Putamen (tissue), 1 donor: ENCODE measurements around the gene DPM3.
"Not testable (repeated sequence)": the region's sequence is repeated elsewhere in the genome, so short reads cannot be mapped to it uniquely, and the experiment has no call there.

Experiments
- DNase-seq: peaks from one replicate; pipeline ENCODE4 v3.0.0-alpha.2; 2016; ENCODE audit warnings: low spot score

The DPM3 gene

GRCh38 chr1:155125511-155125945 lies 14.8 kb downstream of the DPM3 start:
- no peak for DNase-seq

GRCh38 chr1:155124503-155125463 lies 15.5 kb downstream of the DPM3 start:
- no peak for DNase-seq

- DNase-seq: no peak
Observed at GRCh38 chr1:155123801-155124200, 16.5 kb downstream of the DPM3 start.

GRCh38 chr1:155122308-155122707 lies 18.0 kb downstream of the DPM3 start:
- no peak for DNase-seq

GRCh38 chr1:155121249-155121648 lies 19.1 kb downstream of the DPM3 start:
- no peak for DNase-seq

GRCh38 chr1:155120253-155120652 lies 20.1 kb downstream of the DPM3 start:
- DNase-seq: no peak

GRCh38 chr1:155118090-155118489 lies 22.2 kb downstream of the DPM3 start:
- not testable (repeated sequence) for DNase-seq

- DNase-seq: no peak
Observed at GRCh38 chr1:155117610-155118009, 22.7 kb downstream of the DPM3 start.

GRCh38 chr1:155116113-155116764 lies 24.1 kb downstream of the DPM3 start:
- DNase-seq: no peak

- DNase-seq: no peak
Observed at GRCh38 chr1:155113450-155113980, 26.8 kb downstream of the DPM3 start.

GRCh38 chr1:155110826-155111225 lies 29.5 kb downstream of the DPM3 start:
- DNase-seq: no peak

- no peak for DNase-seq
Observed at GRCh38 chr1:155110381-155110780, 29.9 kb downstream of the DPM3 start.

GRCh38 chr1:155108296-155108695 lies 32.0 kb downstream of the DPM3 start:
- no peak for DNase-seq

GRCh38 chr1:155107309-155108264 lies 32.7 kb downstream of the DPM3 start:
- no peak for DNase-seq

- no peak for DNase-seq
Observed at GRCh38 chr1:155106862-155107261, 33.5 kb downstream of the DPM3 start.

- no peak for DNase-seq
Observed at GRCh38 chr1:155105604-155106011, 34.7 kb downstream of the DPM3 start.

- no peak for DNase-seq
Observed at GRCh38 chr1:155104605-155105534, 35.5 kb downstream of the DPM3 start.

GRCh38 chr1:155103325-155103724 lies 37.0 kb downstream of the DPM3 start:
- DNase-seq: no peak

- no peak for DNase-seq
Observed at GRCh38 chr1:155099331-155099730, 41.0 kb downstream of the DPM3 start.

GRCh38 chr1:155094622-155094948 lies 45.7 kb downstream of the DPM3 start:
- DNase-seq: no peak
